H7 (cell line): Measurements from ENCODE around the gene FASTKD1. TPM values are rescaled to one million over a fixed set of nuclear protein-coding genes. Genes with fewer than 3 reads are reported as not detected.
"Not testable (repeated sequence)": the region's sequence is repeated elsewhere in the genome, so short reads cannot be mapped to it uniquely, and the experiment has no call there.

Experiments used
- DNase-seq: peaks from one replicate; pipeline ENCODE4 v3.0.0; 2012
- H3K27me3 ChIP-seq: 2 replicates; pipeline ENCODE4 v1.6.0; 2011; ENCODE audit warnings: mild to moderate bottlenecking, low read length; ENCODE audit not compliant: control insufficient read depth, insufficient read depth
- H3K36me3 ChIP-seq: replicated peaks from 2 replicates; pipeline ENCODE4 v1.5.1; 2011; ENCODE audit warnings: low read length; ENCODE audit not compliant: control insufficient read depth, insufficient read depth
- H3K4me3 ChIP-seq: 2 replicates; pipeline ENCODE4 v1.5.1; 2011; ENCODE audit warnings: low read depth, mild to moderate bottlenecking, control low read depth, low read length, moderate library complexity; ENCODE audit not compliant: insufficient read depth
- total RNA-seq: library from RNA; depleted of rRNA; stranded (reverse); fragments of >200 nt; shearing (Covaris generic); gene quantifications from 2 replicates; pipeline ENCODE4 v1.2.3, GENCODE V29; 2014

The FASTKD1 gene
- total RNA-seq, 1 experiment from 2014 or later = 42.1 TPM

DNA sequence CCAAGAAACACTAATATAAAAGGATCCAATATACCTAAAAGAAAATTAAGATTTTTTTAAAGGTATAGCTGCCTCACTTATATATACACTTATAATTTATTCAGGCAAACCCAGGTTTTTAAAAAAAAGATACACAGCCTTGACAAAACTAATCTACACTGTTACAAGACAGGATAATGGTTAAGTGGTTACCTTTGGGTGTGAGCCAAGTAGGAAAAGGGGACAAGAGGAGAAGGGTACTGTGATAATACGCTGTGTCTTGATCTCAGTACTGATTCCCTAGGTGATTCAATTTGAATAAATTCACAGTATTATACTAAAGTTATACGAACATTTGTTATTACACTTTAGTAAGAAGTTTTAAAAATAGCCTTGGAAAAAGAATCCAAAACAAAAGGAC is 33.5 kb downstream of the FASTKD1 start:
- Histone ChIP-seq H3K27me3 (no peaks in the 10 kb centered on the region), H3K4me3 (no peak overlapping the region), H3K36me3 (peaks cover 3% of the 10 kb centered on the region)
- DNase-seq = no peak

DNA sequence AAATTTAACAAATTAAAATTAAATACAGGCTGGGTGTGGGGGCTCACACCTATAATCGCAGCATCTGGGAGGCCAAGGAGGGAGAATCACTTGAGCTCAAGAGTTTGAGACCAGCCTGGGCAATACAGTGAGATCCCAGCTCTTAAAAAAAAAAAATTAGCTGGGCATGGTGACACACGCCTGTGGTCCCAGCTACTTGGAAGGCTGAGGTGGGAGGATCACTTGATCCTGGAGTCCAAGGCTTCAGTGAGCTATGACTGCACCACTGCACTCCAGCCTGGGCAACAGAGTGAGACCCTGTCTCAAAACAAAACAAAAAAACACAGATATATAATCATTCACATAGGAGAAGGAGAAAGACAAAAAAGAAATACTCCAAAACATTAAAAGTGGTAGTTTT is 34.2 kb downstream of the FASTKD1 start:
- not testable (repeated sequence) for DNase-seq, H3K36me3 ChIP-seq, H3K27me3 ChIP-seq, H3K4me3 ChIP-seq

DNA sequence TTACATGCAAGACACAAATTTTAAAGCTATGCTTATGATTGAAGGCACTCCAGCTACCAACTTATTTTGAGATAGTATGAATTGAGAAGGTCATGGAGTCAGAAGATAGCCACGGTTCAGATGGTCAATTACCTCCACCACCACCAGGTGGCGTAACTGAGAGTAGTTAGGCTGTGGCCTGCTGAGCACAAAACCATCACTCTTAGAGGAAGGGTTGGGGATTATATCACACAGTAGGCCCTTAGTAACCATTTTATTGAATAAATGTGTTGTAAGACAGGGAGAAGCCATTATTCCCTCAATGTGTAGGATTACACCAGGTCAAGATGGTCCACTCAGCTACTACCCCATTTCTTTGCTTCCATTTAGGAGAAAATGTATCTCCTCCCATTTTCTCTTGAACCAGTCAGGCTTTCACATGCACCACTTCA is 45.4 kb downstream of the FASTKD1 start:
- DNase-seq = peak; percentile 41
- H3K4me3 ChIP-seq = no peak overlapping the region

DNA sequence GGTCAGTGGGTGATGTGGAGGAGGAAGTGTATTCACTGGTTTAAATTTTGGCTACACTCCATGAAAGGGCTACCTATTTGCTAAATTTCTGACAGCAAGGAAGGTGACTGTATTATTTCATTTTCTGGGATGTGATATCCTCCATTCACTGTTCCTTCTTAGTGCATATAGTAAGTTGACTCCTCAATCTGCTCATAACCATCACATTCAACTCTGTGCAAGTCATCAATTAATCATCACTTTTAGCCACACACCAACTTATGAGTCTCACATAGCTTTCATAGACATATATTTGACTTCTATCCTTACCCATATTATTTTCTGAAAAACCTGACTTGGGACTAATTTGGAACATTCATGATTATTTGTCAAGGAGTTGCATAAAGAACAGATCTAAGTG is 47.2 kb downstream of the FASTKD1 start:
- DNase-seq = no peak
- Histone ChIP-seq H3K36me3 (peaks cover 2% of the 10 kb centered on the region; the same call in 1 of the 2 replicates), H3K4me3 (no peak overlapping the region), H3K27me3 (no peaks in the 10 kb centered on the region)

More for the DNA sequence above, 45.4 kb downstream of the FASTKD1 start:
- Histone ChIP-seq H3K27me3 (no peaks in the 10 kb centered on the region), H3K36me3 (peaks cover 2% of the 10 kb centered on the region; the same call in 1 of the 2 replicates)

DNA sequence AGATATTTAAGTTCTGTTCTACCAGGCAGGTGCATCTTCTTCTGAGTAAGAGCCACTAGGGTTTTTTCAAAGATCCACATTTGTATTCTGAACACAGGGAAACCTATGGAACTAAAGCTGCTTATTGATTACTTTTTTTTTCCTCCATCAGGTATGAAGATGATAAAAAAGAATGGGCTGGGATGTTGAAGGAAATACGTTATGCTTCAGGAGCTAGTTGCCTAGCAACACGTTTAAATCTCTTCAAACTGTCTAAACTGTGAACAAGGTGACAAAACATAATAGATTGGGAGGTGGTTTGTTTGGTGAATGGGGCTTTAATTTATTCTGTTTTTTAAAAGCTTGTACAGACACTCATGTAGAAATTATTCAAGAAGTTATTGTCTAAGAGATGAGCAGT is 48.2 kb downstream of the FASTKD1 start:
- DNase-seq = no peak
- Histone ChIP-seq H3K4me3 (no peak overlapping the region), H3K27me3 (no peaks in the 10 kb centered on the region), H3K36me3 (no peaks in the 10 kb centered on the region)

GRCh38 chr2:169523681-169524080 is 50.0 kb downstream of the FASTKD1 start:
- Histone ChIP-seq H3K36me3 (no peaks in the 10 kb centered on the region), H3K4me3 (no peak overlapping the region), H3K27me3 (no peaks in the 10 kb centered on the region)
- no peak for DNase-seq

DNA sequence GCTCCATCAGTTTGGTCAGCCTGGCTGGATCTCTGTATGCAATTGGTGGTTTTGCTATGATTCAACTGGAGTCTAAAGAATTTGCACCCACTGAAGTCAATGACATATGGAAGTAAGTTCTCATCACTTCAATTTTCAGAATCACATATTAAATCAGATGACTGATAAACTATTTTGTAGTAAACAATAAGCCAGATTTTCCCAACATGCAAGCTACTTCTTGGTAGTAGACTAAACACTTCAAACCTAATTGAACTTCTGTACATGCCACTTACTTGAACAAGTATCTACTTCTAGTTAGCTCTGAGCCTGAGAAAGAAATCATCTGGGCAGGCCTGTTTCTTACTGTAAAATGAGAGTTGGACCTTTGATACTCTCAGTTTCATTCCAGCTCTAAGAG is 52.8 kb downstream of the FASTKD1 start:
- no peak overlapping the region for H3K4me3 ChIP-seq
- no peak for DNase-seq

DNA sequence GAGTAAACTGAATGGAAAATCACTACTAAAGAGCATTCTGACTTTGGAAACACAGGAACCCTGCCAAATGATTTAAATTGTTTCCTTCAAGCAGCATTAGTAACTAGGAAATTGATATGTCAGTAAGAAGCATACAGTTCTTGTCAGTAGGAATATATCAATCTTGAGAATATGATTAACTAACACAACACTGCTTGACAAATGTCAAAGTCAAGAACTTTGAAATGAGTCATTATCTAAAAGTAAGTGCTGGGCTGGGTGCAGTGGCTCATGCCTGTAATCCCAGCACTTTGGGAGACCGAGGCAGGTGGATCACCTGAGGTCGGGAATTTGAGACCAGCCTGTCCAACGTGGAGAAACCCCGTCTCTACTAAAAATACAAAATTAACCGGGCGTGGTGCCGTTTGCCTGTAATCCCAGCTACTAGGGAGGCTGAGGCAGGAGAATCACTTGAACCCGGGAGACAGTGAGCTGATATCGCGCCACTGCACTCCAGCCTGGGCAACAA is 57.1 kb downstream of the FASTKD1 start:
- not testable (repeated sequence) for DNase-seq, H3K27me3 ChIP-seq, H3K36me3 ChIP-seq, H3K4me3 ChIP-seq

More for the DNA sequence above, 52.8 kb downstream of the FASTKD1 start:
- Histone ChIP-seq H3K36me3 (no peaks in the 10 kb centered on the region), H3K27me3 (no peaks in the 10 kb centered on the region)

DNA sequence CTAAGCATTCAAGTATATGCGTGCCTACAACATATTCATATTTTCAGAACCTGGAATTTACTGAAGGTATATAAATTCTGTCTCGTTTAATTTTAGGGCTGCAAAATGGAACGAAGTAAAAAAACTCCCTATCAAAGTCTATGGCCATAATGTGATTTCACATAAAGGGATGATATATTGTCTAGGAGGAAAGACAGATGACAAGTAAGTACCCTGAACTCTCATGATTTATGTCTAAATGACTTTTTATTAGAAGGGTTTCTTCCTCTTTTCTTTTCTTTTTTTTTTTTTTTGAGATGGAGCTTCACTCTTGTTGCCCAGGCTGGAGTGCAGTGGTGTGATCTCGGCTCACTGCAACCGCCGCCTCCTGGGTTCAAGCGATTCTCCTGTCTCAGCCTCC is 58.9 kb downstream of the FASTKD1 start:
- not testable (repeated sequence) for DNase-seq, H3K27me3 ChIP-seq, H3K36me3 ChIP-seq, H3K4me3 ChIP-seq

DNA sequence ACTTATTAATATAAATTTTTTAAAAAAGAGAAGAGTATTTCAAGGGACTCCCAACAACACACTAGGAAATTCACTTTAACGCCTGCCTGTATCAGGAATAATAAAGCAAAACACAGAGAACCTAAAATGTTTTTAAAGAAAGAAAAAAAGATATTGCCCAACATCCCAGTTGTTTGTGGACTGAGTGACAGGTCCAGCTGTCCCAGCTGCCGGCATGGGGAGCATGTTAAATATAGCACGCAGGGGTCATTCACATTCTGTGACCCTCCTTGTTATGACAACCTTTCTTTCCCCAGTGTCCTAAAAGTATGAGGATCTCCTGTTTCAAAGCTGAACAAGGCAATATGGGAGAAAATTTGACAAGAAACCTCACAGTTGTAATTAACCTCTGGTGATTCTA is 59.7 kb downstream of the FASTKD1 start:
- Histone ChIP-seq H3K4me3 (no peak overlapping the region), H3K27me3 (no peaks in the 10 kb centered on the region), H3K36me3 (no peaks in the 10 kb centered on the region)
- no peak for DNase-seq

DNA sequence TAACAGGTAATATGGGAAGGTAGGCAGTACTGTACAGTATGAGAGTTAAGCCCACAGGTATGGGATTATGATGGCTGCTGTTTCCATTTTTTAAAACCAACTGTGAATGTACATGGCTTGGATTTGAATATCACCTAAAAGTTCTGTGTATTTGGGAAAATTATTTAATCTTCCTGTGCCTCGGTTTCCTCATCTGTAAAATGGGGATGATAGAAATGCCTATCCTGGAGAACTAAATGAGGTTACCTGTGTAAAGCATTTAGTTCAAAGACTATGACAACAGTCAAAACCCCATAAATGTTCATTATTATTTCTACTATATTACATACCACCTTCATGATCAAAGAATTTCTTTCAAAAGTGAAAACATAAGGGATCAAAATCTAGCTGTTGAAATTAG is 60.6 kb downstream of the FASTKD1 start:
- Histone ChIP-seq H3K4me3 (no peak overlapping the region), H3K27me3 (no peaks in the 10 kb centered on the region), H3K36me3 (no peaks in the 10 kb centered on the region)
- DNase-seq = no peak

DNA sequence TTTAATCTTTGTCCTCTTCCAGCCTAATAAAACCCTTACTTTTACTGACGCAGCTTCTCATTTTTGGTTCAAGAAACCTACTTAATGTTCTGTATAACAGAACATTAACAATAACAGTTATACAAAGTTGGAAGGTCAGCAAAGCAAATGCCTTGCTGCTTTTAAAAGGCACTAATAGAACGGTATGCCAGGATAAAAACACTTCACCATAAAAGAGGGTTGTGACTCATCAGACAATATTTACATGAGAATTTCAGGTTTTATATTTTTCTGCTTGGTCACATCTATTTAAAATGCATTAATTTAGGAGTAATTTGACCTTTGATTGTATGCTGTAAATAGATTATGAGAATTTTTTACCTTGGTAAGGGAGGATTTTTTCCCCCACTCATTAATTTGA is 61.1 kb downstream of the FASTKD1 start:
- no peak for DNase-seq
- Histone ChIP-seq H3K4me3 (no peak overlapping the region), H3K27me3 (no peaks in the 10 kb centered on the region), H3K36me3 (no peaks in the 10 kb centered on the region)

DNA sequence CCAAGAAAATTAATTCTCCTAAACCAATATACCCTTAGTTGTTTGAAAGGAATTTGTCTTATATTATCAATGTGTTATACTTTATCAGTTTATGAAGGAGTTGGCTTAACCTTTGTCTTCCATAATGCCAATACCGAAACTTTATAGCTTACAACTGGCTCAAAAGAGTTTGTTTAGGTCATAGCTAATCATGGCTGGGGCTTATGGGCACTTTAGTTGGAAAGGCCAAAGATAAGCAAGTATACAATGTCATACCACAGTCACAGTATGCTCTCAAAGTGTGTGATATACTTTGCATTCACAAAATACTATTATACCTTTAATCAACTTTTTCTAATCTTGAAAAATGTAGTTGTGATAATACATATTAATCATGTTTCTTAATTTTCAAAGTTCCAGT is 61.8 kb downstream of the FASTKD1 start:
- no peak for DNase-seq
- Histone ChIP-seq H3K36me3 (no peaks in the 10 kb centered on the region), H3K27me3 (no peaks in the 10 kb centered on the region), H3K4me3 (no peak overlapping the region)

- H3K36me3 ChIP-seq = no peaks in the 10 kb centered on the region
- no peak for DNase-seq
- H3K27me3 ChIP-seq = no peaks in the 10 kb centered on the region
- no peak overlapping the region for H3K4me3 ChIP-seq
Measured at GRCh38 chr2:169510496-169510895, 63.2 kb downstream of the FASTKD1 start.

DNA sequence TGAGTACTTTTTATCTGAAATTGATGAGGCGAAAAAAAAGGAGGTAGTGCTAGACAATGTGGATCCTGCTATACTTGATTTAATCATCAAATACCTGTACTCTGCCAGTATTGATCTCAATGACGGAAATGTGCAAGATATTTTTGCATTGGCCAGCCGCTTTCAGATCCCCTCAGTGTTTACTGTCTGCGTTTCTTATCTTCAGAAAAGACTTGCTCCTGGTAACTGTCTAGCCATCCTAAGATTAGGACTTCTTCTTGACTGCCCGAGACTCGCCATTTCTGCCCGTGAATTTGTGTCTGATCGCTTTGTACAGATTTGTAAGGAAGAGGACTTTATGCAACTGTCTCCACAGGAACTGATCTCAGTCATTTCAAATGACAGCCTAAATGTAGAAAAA is 63.7 kb downstream of the FASTKD1 start:
- Histone ChIP-seq H3K36me3 (no peaks in the 10 kb centered on the region), H3K27me3 (no peaks in the 10 kb centered on the region), H3K4me3 (no peak overlapping the region)
- DNase-seq = no peak

- H3K27me3 ChIP-seq = no peaks in the 10 kb centered on the region
- peak; percentile 32 for DNase-seq
- no peaks in the 10 kb centered on the region for H3K36me3 ChIP-seq
- H3K4me3 ChIP-seq = no peak within 1 kb of the TSS
Measured at GRCh38 chr2:169509298-169509885, 64.3 kb downstream of the FASTKD1 start, which contains the start of gene KLHL41. TSS of gene KLHL41 (plus strand) at chr2:169509702. CDS start at chr2:169509779, 77 bp downstream.
